Fibroblast of the aortic adventitia (primary cell): ENCODE measurements around the gene OR10A5. TPM values are rescaled to one million over a fixed set of nuclear protein-coding genes. Genes with fewer than 3 reads are reported as not detected.
"Not testable (repeated sequence)": the region's sequence is repeated elsewhere in the genome, so short reads cannot be mapped to it uniquely, and the experiment has no call there.

Source experiments
- DNase-seq: peaks from one replicate; pipeline ENCODE4 v3.0.0-alpha.2; 2010; ENCODE audit warnings: low read depth
- H3K4me3 ChIP-seq: 2 replicates; pipeline ENCODE4 v1.5.1; 2011; ENCODE audit warnings: low read depth, mild to moderate bottlenecking, control low read depth, low read length, moderate library complexity
- total RNA-seq: library from RNA; depleted of rRNA; stranded (reverse); fragments of >200 nt; gene quantifications from 2 replicates; pipeline ENCODE4 v1.2.3, GENCODE V29; 2012; ENCODE audit warnings: low replicate concordance
- TF ChIP-seq, protein P1 (sequence below): IDR thresholded peaks from 2 replicates; pipeline ENCODE4 v1.5.1; 2011; ENCODE audit warnings: mild to moderate bottlenecking, low read length, control low read depth, inconsistent platforms; ENCODE audit not compliant: insufficient read depth

The OR10A5 gene
- total RNA-seq, 1 donor = not detected

DNA sequence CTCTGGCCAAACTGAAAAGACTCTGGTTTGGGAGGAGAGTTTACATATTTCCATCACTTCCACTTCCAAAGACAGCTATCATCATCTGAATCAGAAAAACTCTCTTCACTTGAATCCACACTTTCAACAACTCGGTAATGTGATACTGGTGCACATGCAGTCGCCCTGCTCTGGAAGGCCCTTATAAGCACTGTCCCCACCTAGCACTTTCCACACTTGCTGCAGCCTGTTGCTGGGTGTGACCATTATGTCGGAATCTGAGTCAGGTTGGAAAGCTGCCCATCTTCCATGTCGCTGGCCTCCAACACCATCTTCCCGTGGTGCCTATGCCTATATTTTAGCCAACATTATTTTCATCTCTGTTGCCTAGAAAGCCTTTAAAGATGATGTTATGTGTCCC lies 1.1 kb upstream of the OR10A5 start:
- no peak for DNase-seq
- H3K4me3 ChIP-seq = no peak overlapping the region
- TF ChIP-seq, protein P1, sequence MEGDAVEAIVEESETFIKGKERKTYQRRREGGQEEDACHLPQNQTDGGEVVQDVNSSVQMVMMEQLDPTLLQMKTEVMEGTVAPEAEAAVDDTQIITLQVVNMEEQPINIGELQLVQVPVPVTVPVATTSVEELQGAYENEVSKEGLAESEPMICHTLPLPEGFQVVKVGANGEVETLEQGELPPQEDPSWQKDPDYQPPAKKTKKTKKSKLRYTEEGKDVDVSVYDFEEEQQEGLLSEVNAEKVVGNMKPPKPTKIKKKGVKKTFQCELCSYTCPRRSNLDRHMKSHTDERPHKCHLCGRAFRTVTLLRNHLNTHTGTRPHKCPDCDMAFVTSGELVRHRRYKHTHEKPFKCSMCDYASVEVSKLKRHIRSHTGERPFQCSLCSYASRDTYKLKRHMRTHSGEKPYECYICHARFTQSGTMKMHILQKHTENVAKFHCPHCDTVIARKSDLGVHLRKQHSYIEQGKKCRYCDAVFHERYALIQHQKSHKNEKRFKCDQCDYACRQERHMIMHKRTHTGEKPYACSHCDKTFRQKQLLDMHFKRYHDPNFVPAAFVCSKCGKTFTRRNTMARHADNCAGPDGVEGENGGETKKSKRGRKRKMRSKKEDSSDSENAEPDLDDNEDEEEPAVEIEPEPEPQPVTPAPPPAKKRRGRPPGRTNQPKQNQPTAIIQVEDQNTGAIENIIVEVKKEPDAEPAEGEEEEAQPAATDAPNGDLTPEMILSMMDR = no peak

DNA sequence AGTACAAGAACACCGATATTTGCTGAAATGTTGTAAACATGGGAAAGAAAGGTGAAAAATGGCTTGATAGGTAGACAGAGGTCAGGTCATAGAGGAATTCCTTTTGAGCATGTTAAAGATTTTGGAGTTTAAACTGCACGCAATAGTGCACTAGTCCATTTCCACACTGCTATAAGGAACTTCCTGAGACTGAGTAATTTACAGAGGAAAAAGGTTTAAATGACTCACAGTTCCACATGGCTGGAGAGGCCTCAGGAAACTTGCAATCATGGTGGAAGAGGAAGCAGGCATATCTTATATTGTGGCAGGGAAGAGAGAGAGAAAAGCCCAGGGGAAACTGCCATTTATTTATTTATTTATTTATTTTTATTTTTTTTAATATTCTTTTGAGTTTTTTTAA lies 5.0 kb downstream of the OR10A5 start:
- H3K4me3 ChIP-seq = no peak overlapping the region
- no peak for DNase-seq
- TF ChIP-seq, protein P1 = no peak

- not testable (repeated sequence) for DNase-seq, H3K4me3 ChIP-seq
Measured at GRCh38 chr11:6854801-6855200, 9.3 kb downstream of the OR10A5 start.

DNA sequence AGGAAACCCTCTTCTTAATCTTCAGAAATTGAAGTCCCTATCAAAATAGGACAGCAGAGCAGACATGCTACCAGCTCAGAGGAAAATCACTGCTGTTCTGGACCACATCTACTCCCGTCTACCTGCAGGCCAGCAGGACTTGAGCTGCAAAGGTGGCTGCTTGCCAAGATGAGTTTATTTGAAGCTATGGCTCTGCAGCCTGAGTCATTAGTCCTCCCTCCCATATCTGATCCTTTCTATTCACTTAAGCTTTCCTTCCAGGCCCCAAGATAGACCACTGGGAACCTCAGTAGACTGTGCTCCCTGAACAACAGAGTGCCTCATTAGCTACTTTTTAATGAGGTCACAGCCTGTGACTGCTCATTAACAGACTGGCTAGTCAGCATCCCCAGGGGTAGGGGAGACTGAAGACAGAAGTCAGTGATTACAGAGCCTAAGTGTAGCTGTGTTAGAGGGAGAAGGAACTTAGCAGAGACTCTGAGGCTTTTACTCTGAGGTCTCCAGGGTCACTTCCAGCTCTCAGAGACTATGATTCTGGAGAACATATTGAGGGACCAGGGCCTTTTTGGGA lies 10.6 kb downstream of the OR10A5 start:
- H3K4me3 ChIP-seq = no peak overlapping the region
- TF ChIP-seq, protein P1 = no peak
- DNase-seq = peak; percentile 68

- TF ChIP-seq, protein P1 = no peak
- peak; percentile 37 for DNase-seq
- no peak overlapping the region for H3K4me3 ChIP-seq
Measured at GRCh38 chr11:6856871-6857270, 11.4 kb downstream of the OR10A5 start.

GRCh38 chr11:6862961-6863360 lies 17.5 kb downstream of the OR10A5 start, which contains the start of gene OR10A2:
Gene OR10A2, plus strand, starts transcription at chr11:6863057. Its CDS starts 6,698 bp downstream, at chr11:6869755.
- TF ChIP-seq, protein P1 = peak; percentile 22
- DNase-seq = peak; percentile 50
- no peak within 1 kb of the TSS for H3K4me3 ChIP-seq

DNA sequence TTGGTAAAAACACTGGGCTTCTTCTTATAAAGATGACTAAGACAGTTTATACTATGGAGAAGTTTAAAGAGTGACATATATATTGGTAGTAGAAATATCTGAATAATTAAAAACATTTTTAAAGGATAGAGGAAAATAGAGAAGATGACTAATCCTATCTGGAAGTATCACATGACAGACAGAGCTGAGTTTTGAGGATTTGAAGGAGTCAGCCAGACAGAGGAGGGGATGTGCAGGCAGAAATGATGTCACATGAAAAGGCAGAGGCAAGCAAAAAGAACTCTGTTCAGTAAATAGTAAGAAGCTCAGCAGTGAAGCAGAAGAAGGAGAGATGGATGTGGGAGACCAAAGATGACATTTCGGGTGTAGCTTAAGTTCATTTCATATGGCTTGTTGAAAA lies 19.0 kb downstream of the OR10A5 start:
- peak; percentile 44 for DNase-seq
- H3K4me3 ChIP-seq = no peak overlapping the region
- TF ChIP-seq, protein P1 = no peak
